HepG2 (cell line): Measurements from ENCODE around the gene DLG4. TPM values are rescaled to one million over a fixed set of nuclear protein-coding genes. Genes with fewer than 3 reads are reported as not detected.

Experiments
- ATAC-seq: fragments of 200-7000 bp; cut with Tn5 transposase; 3 replicates; pipeline ENCODE4 v1.9.1; 2020; ENCODE audit warnings: mild to moderate bottlenecking, moderate library complexity
- BruUV-seq: library from RNA; stranded (reverse); fragments of 400-500 nt; replicated peaks from 2 replicates; lab custom pipeline; 2021; lab: Mats Ljungman, UMichigan
- CTCF ChIA-PET: fragments of 300-600 bp; formaldehyde crosslinking; extraction: SDS; loops from one replicate; lab custom pipeline; 2021; ENCODE audit warnings: low total read pairs, inconsistent platforms, low intra/inter-chr PET ratio; lab: Yijun Ruan, JAX
- POLR2A ChIA-PET: fragments of 350-600 bp; sonication (Branson Sonifier 250); formaldehyde crosslinking; loops from one replicate; lab custom pipeline; 2020; ENCODE audit warnings: antibody characterized with exemption, inconsistent platforms; lab: Yijun Ruan, JAX
- DNase-seq: peaks from one replicate; pipeline ENCODE4 v3.0.0-alpha.2; 2015; ENCODE audit warnings: low spot score
- FAIRE-seq: peaks from 3 replicates; lab custom pipeline; 2011; peaks lifted over from hg19 to GRCh38; lab: Jason Lieb, UNC
- H2AFZ ChIP-seq: one replicate; pipeline ENCODE4 v1.6.1; 2011; ENCODE audit warnings: low read length, inconsistent platforms
- H3K27ac ChIP-seq: fragments of 300-600 bp; 3 replicates; pipeline ENCODE4 v1.8.0; 2011; ENCODE audit warnings: mixed run types, mild to moderate bottlenecking, mixed read lengths, low read length, inconsistent platforms; ENCODE audit not compliant: insufficient read depth; ENCODE audit errors: extremely low read length
- H3K27me3 ChIP-seq, 2 experiments: fragments of 200-600 bp in 1 of 2; 2 replicates in 1 of 2; 3 replicates in 1 of 2; pipeline versions ENCODE4 v1.6.0 to v1.8.0; 2011; ENCODE audit warnings: low read length in 2 of 2, mild to moderate bottlenecking in 2 of 2, moderate library complexity in 2 of 2, inconsistent platforms in 1 of 2; ENCODE audit not compliant: insufficient read depth in 2 of 2, control insufficient read depth in 1 of 2
- H3K36me3 ChIP-seq, 2 experiments: fragments of 200-600 bp in 1 of 2; replicated peaks in 1 of 2; 2 replicates in 1 of 2; 3 replicates in 1 of 2; pipeline versions ENCODE4 v1.5.1 to v1.8.0; 2011; ENCODE audit warnings: low read length in 2 of 2, inconsistent platforms in 1 of 2; ENCODE audit not compliant: insufficient read depth in 2 of 2, control insufficient read depth in 1 of 2
- H3K4me1 ChIP-seq: 2 replicates; pipeline ENCODE4 v1.5.1; 2012; ENCODE audit warnings: low read length, inconsistent platforms; ENCODE audit not compliant: insufficient read depth
- H3K4me2 ChIP-seq: 2 replicates; pipeline ENCODE4 v1.6.0; 2011; ENCODE audit warnings: low read depth, low read length, inconsistent platforms
- H3K4me3 ChIP-seq, 3 experiments: fragments of 200-600 bp in 1 of 3; sonication (generic), shearing (Covaris generic) in 1 of 3; replicated peaks in 1 of 3; 2 replicates each; pipeline ENCODE4 v1.5.1; 2011 to 2016; ENCODE audit warnings: low read length in 3 of 3, inconsistent platforms in 2 of 3, low read depth in 2 of 3, mild to moderate bottlenecking in 2 of 3, control low read depth in 1 of 3, mixed read lengths in 1 of 3; ENCODE audit not compliant: insufficient read depth in 1 of 3
- H3K79me2 ChIP-seq: one replicate; pipeline ENCODE4 v1.6.1; 2011; ENCODE audit warnings: low read length, inconsistent platforms; ENCODE audit not compliant: insufficient read depth
- H3K9ac ChIP-seq: 2 replicates; pipeline ENCODE4 v1.6.0; 2011; ENCODE audit warnings: mild to moderate bottlenecking, low read depth, low read length, inconsistent platforms; ENCODE audit not compliant: insufficient read depth
- H3K9me3 ChIP-seq: 2 replicates; pipeline ENCODE4 v1.5.1; 2012; ENCODE audit warnings: mild to moderate bottlenecking, low read length
- H4K20me1 ChIP-seq: 2 replicates; pipeline ENCODE4 v1.6.0; 2011; ENCODE audit warnings: inconsistent platforms, mild to moderate bottlenecking, low read length, moderate library complexity; ENCODE audit not compliant: insufficient read depth
- ADNP ChIP-seq: sonication (generic); formaldehyde crosslinking; IDR thresholded peaks from 2 replicates; pipeline ENCODE4 v1.4.0; 2020; ENCODE audit warnings: missing genetic modification reagents
- BORCS8-MEF2B ChIP-seq: sonication (generic); formaldehyde crosslinking; IDR thresholded peaks from 2 replicates; pipeline ENCODE4 v1.8.0; 2022; ENCODE audit warnings: mild to moderate bottlenecking, missing genetic modification reagents
- ESRRA ChIP-seq: sonication (generic); formaldehyde crosslinking; IDR thresholded peaks from 2 replicates; pipeline ENCODE4 v1.5.1; 2020; ENCODE audit warnings: mild to moderate bottlenecking, low read depth, missing genetic modification reagents
- SALL1 ChIP-seq: sonication (generic); formaldehyde crosslinking; IDR thresholded peaks from 2 replicates; pipeline ENCODE4 v1.8.0; 2022; ENCODE audit warnings: mild to moderate bottlenecking, missing genetic modification reagents
- SKI ChIP-seq: fragments of 450-650 bp; IDR thresholded peaks from one replicate; pipeline ENCODE4 v1.6.1; 2018; ENCODE audit warnings: mild to moderate bottlenecking; ENCODE audit not compliant: partially characterized antibody
- SMC3 ChIP-seq: IDR thresholded peaks from 2 replicates; pipeline ENCODE4 v1.6.1; 2011; ENCODE audit warnings: low read length, improper control_type of control experiment
- SOX6 ChIP-seq, 2 experiments: fragments of 450-650 bp in 1 of 2; sonication (generic) in 1 of 2; formaldehyde crosslinking in 1 of 2; IDR thresholded peaks; 2 replicates each; pipeline versions ENCODE4 v1.4.0 to v1.6.1; 2017 to 2020; ENCODE audit warnings: antibody characterized with exemption in 1 of 2, mild to moderate bottlenecking in 1 of 2, missing genetic modification reagents in 1 of 2
- TBX2 ChIP-seq: sonication (generic); formaldehyde crosslinking; IDR thresholded peaks from 2 replicates; pipeline ENCODE4 v1.5.0; 2020; ENCODE audit warnings: missing genetic modification reagents, mild to moderate bottlenecking, borderline replicate concordance
- ZNF44 ChIP-seq: sonication (generic); formaldehyde crosslinking; IDR thresholded peaks from 2 replicates; pipeline ENCODE4 v1.5.1; 2020; ENCODE audit warnings: mild to moderate bottlenecking, missing genetic modification reagents
- ZNF615 ChIP-seq: sonication (generic); formaldehyde crosslinking; IDR thresholded peaks from 2 replicates; pipeline ENCODE4 v1.5.0; 2020; ENCODE audit warnings: mild to moderate bottlenecking, missing genetic modification reagents, borderline replicate concordance
- ZNF644 ChIP-seq: IDR thresholded peaks from 2 replicates; pipeline ENCODE4 v1.6.1; 2016; ENCODE audit warnings: low read depth
- ZNF672 ChIP-seq: sonication (generic); formaldehyde crosslinking; IDR thresholded peaks from 2 replicates; pipeline ENCODE4 v1.8.1; 2022; ENCODE audit warnings: missing genetic modification reagents
- WGBS: methylation state at CpG from one replicate; pipeline ENCODE4 v1.1.6; 2017; ENCODE audit warnings: low lambda C conversion rate; 5-methylcytosine and 5-hydroxymethylcytosine counted together
- in situ Hi-C: cut with HindIII; loops from 2 replicates; pipeline ENCODE4 v1.10.0; 2017; ENCODE audit warnings: low pct_unique_long_range_greater_than_20kb; ENCODE audit not compliant: extremely low pct_ligation_motif_present
- intact Hi-C: fragments of 100-400 bp; cut with micrococcal nuclease; formaldehyde crosslinking; loops from one replicate; pipeline ENCODE4 v1.10.0; 2022; ENCODE audit not compliant: unreplicated experiment
- polyA plus RNA-seq, 8 experiments: library from polyadenylated mRNA; depleted of rRNA in 3 of 8; stranded (reverse) in 7 of 8; unstranded in 1 of 8; fragments of >200 nt; fragmentation: Illumina TruSeq in 4 of 8; extraction: Trizol in 4 of 8; gene quantifications; 2 replicates each; pipeline versions ENCODE4 v1.2.1 to v1.2.3, GENCODE V29; 2011 to 2016; ENCODE audit warnings: low read depth in 4 of 8, missing spikeins in 1 of 8, mixed read lengths in 1 of 8; ENCODE audit not compliant: insufficient read depth in 1 of 8
- total RNA-seq, 5 experiments: library from RNA; depleted of rRNA; stranded (reverse); fragments of >200 nt; fragmentation: Illumina TruSeq; extraction: Trizol; gene quantifications; 2 replicates each; pipeline ENCODE4 v1.2.3, GENCODE V29; 2016; ENCODE audit warnings: low read depth in 1 of 5
- TF ChIP-seq, protein P1 (sequence below): sonication (generic); formaldehyde crosslinking; conservative IDR thresholded peaks from 2 replicates; pipeline ENCODE4 v1.4.0; 2020; ENCODE audit warnings: mild to moderate bottlenecking, missing genetic modification reagents, moderate library complexity
- TF ChIP-seq, protein P2 (sequence below): sonication (generic); formaldehyde crosslinking; IDR thresholded peaks from 2 replicates; pipeline ENCODE4 v1.4.0; 2020; ENCODE audit warnings: mild to moderate bottlenecking, missing genetic modification reagents

DLG4 gene
- total and polyA plus RNA-seq, 2 of the 13 experiments (the other 11 are each of a cell fraction or from before 2014, with no cell fraction given), result 0.71 to 4.3 TPM

DNA sequence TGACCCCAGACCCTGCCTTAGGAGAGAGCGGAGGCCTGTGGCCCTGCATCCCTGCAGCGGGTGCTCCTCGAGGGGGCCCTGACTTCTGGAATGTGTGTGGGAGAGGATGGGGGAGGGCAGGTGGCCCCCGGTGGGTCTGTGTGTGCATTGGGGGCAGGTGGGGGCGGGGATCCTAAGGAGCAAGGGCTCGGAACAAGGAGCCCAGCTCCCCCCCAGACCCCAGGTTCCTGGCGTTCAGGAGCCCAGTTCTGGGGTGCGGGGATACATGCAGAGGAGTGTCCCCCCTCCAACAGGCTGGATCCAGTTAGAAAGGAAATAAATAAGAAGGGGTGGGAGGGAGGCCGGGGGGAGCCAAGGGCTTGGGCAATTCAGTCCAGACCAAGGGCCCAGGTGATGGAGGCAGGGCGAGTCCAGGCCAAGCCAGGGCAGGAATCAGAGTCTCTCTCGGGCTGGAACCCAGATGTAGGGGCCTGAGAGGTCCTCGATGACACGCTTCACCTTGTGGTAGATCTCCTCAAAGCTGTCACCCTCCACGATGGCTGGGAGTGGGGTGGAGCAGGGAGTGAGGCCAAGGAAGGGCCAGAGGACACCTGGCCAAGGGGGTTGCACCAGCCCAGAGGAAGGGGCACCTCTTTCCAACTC, 29.2 kb downstream of the DLG4 start:
- ChIA-PET CTCF (no interaction called here), POLR2A (interaction anchor here (1.5 kb wide), 1 partner anchor 24 kb away, joined by 3 read pairs; no protein-coding TSS in a partner anchor)
- in situ Hi-C loops, result no loop called here
- TF ChIP-seq, protein P1, sequence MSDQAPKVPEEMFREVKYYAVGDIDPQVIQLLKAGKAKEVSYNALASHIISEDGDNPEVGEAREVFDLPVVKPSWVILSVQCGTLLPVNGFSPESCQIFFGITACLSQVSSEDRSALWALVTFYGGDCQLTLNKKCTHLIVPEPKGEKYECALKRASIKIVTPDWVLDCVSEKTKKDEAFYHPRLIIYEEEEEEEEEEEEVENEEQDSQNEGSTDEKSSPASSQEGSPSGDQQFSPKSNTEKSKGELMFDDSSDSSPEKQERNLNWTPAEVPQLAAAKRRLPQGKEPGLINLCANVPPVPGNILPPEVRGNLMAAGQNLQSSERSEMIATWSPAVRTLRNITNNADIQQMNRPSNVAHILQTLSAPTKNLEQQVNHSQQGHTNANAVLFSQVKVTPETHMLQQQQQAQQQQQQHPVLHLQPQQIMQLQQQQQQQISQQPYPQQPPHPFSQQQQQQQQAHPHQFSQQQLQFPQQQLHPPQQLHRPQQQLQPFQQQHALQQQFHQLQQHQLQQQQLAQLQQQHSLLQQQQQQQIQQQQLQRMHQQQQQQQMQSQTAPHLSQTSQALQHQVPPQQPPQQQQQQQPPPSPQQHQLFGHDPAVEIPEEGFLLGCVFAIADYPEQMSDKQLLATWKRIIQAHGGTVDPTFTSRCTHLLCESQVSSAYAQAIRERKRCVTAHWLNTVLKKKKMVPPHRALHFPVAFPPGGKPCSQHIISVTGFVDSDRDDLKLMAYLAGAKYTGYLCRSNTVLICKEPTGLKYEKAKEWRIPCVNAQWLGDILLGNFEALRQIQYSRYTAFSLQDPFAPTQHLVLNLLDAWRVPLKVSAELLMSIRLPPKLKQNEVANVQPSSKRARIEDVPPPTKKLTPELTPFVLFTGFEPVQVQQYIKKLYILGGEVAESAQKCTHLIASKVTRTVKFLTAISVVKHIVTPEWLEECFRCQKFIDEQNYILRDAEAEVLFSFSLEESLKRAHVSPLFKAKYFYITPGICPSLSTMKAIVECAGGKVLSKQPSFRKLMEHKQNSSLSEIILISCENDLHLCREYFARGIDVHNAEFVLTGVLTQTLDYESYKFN (CRISPR knock-in tag), result no peak
- no peak for TF ChIP-seq SKI
- intact Hi-C loops, result no loop called here
- no peaks in the 10 kb centered on the region for H3K27me3 ChIP-seq
- H4K20me1 ChIP-seq, result no peaks in the 10 kb centered on the region
- H3K9ac ChIP-seq, result no peak overlapping the region
- H3K4me1 ChIP-seq, result peaks cover 46% of the 10 kb centered on the region
- no peaks in the 10 kb centered on the region for H3K9me3 ChIP-seq
- no peaks in the 10 kb centered on the region for H3K36me3 ChIP-seq
- H3K27ac ChIP-seq, result no peak overlapping the region
- FAIRE-seq (no peak), ATAC-seq (no peak), DNase-seq (no peak)
- no peaks in the 10 kb centered on the region for H3K79me2 ChIP-seq
- no peak overlapping the region for H3K4me3 ChIP-seq
- WGBS, result 76% methylated on average over 10 of the region's 14 CpGs
- H2AFZ ChIP-seq, result no peak overlapping the region
- no peak overlapping the region for H3K4me2 ChIP-seq
- BruUV-seq, result no TSS peak

DNA sequence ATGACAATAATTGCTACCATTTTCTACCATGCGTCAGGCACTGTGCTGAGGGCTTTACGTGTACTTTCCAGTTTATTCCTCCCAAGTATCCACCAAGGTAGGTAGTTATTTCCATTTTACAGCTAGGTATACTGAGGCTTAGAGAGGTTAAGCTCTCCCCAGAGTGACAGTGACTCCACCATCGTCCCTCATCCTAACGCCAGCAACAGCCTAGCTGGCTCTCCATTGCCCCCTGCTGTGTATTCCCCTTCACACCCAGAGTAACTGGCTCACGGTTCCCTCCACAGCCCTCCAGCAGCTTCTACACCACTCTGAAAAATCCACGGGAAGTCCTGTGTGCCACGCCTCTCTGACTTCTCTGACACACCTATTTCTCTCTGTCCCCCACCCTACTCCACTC, 33.4 kb downstream of the DLG4 start:
- Histone ChIP-seq H4K20me1 (no peaks in the 10 kb centered on the region), H2AFZ (no peak overlapping the region), H3K9ac (no peak overlapping the region), H3K9me3 (no peaks in the 10 kb centered on the region), H3K4me3 (no peak overlapping the region), H3K4me2 (peak overlapping the region; percentile 4; the same call in 1 of the 2 replicates), H3K27ac (no peak overlapping the region), H3K27me3 (no peaks in the 10 kb centered on the region), H3K4me1 (peaks cover 63% of the 10 kb centered on the region), H3K36me3 (no peaks in the 10 kb centered on the region), H3K79me2 (no peaks in the 10 kb centered on the region)
- POLR2A ChIA-PET, result interaction anchor here (1.1 to 4.0 kb wide), 2 partner anchors 9 to 34 kb away, joined by 6 to 24 read pairs; partner anchors contain the start of genes ACADVL and DLG4
- FAIRE-seq (no peak), DNase-seq (peak; percentile 61), ATAC-seq (peak; percentile 58)
- in situ Hi-C loops, result no loop called here
- 29% methylated on average over 7 of the region's 7 CpGs for WGBS
- intact Hi-C loops, result no loop called here
- no TSS peak for BruUV-seq
- CTCF ChIA-PET, result interaction anchor here (0.8 kb wide), 1 partner anchor 9 kb away, joined by 4 read pairs; no protein-coding TSS in a partner anchor
- TF ChIP-seq BORCS8-MEF2B (no peak), SMC3 (peak; percentile 83), ESRRA (peak; percentile 70), SALL1 (CRISPR knock-in tag) (peak; percentile 20; the same call in 1 of the 2 replicates), SOX6 (IDR thresholded peaks at IDR 0.05) (no peak), SOX6 (CRISPR knock-in tag; IDR thresholded peaks at IDR 0.05) (0 out of 2 replicates have a peak, but pooled peaks have one; percentile 18), ADNP (CRISPR knock-in tag) (peak; percentile 92), ZNF672 (CRISPR knock-in tag) (no peak), TBX2 (CRISPR knock-in tag) (0 out of 2 replicates have a peak, but pooled peaks have one; percentile 15), ZNF44 (CRISPR knock-in tag) (no peak), ZNF644 (CRISPR knock-in tag) (0 out of 2 replicates have a peak, but pooled peaks have one; percentile 18), ZNF615 (no peak)
- TF ChIP-seq, protein P2, sequence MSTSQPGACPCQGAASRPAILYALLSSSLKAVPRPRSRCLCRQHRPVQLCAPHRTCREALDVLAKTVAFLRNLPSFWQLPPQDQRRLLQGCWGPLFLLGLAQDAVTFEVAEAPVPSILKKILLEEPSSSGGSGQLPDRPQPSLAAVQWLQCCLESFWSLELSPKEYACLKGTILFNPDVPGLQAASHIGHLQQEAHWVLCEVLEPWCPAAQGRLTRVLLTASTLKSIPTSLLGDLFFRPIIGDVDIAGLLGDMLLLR, result no peak
